Erythroblast (primary cell): ENCODE measurements around the gene TTC16.

Source experiments
- GATA1 ChIP-seq: IDR thresholded peaks from 2 replicates; pipeline ENCODE4 v1.6.1; 2011; ENCODE audit warnings: low read depth, mild to moderate bottlenecking, control low read depth, low read length, moderate library complexity
- POLR2A ChIP-seq: IDR thresholded peaks from 2 replicates; pipeline ENCODE4 v1.6.1; 2011; ENCODE audit warnings: mild to moderate bottlenecking, low read length

- TF ChIP-seq POLR2A: no peak
- no peak for TF ChIP-seq GATA1
Measured at GRCh38 chr9:127720031-127720864, 4.4 kb downstream of the TTC16 start.
